HG02852 (cell line): ENCODE results near the gene MLN.
"Not testable (repeated sequence)": the region's sequence is repeated elsewhere in the genome, so short reads cannot be mapped to it uniquely, and the experiment has no call there.

Source experiments
- ATAC-seq: cut with Tn5 transposase; IDR thresholded peaks from one replicate; pipeline ENCODE4 v1.9.1; 2021; ENCODE audit warnings: mild to moderate bottlenecking, moderate library complexity; ENCODE audit not compliant: unreplicated experiment

MLN gene

DNA sequence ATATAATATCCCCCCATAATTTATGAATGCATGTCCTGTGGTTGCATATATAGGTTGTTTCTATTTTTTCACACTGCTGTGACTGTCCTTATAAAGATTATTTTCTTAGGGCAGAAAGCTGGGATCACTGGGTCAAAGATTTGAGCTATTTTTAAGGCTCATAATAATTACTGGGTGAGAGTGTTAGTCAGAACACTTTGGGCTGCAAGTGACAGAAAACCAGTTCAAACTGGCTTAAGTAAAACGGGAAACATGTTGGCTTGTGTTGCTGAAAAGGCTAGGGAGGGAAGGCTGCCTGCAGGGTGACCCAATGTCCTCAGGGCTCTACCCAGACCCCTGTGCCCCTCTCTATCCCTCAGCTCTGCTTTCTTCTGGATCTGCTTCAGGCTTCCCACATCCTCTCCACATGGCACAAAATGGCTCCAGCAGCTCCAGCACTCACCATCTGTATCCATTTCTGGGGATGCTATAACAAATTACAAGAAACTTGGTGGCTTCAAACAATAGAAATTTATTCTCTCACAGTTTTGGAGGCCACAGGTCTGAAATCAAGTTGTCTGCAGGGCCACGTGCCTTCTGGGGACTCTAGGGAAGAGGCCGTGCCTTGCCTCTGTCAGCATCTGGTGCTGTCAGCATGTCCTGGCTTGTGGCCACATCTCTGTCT, 33.1 kb upstream of the MLN start:
- no peak for ATAC-seq

GRCh38 chr6:33834401-33835392, 30.9 kb upstream of the MLN start:
- ATAC-seq, result no peak

DNA sequence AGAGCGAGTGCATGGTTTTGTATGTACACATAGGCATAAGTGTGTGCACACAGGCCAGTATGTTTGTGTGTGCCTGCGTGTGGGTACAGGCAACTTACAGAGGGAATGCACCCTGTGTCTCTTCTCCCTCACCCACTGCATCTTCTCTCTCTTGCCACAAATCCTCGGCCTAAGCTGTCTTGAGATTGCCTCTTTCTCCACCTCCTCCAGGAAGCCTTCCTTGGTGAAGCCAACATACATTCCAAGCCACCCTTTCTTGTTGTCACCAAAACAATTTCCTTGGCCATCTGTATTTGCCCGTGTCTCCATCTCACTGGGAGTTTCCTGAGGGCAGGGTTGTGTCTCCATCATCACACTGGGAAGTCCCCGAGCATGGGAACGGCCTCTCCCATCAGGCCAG, 29.8 kb upstream of the MLN start:
- ATAC-seq, result no peak

DNA sequence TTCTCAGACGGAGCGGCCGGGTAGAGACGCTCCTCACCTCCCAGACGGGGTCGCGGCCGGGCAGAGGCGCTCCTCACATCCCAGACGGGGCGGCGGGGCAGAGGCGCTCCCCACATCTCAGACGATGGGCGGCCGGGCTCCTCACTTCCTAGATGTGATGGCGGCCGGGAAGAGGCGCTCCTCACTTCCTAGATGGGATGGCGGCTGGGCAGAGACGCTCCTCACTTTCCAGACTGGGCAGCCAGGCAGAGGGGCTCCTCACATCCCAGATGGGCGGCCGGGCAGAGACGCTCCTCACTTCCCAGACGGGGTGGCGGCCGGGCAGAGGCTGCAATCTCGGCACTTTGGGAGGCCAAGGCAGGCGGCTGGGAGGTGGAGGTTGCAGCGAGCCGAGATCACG, 29.0 kb upstream of the MLN start:
- not testable (repeated sequence) for ATAC-seq

DNA sequence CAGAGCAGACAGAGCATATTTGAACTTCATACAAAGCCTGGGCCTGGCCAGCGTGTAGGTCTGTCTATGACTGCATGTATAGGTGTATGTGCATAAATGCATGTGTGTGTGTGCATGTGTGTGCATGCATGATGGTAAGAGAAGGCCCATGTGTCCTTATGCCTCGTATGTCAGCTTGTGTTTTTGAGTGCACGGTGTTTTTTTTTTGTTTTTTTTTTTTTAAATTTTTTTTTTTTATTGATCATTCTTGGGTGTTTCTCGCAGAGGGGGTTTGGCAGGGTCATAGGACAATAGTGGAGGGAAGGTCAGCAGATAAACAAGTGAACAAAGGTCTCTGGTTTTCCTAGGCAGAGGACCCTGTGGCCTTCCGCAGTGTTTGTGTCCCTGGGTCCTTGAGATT, 27.9 kb upstream of the MLN start:
- not testable (repeated sequence) for ATAC-seq

DNA sequence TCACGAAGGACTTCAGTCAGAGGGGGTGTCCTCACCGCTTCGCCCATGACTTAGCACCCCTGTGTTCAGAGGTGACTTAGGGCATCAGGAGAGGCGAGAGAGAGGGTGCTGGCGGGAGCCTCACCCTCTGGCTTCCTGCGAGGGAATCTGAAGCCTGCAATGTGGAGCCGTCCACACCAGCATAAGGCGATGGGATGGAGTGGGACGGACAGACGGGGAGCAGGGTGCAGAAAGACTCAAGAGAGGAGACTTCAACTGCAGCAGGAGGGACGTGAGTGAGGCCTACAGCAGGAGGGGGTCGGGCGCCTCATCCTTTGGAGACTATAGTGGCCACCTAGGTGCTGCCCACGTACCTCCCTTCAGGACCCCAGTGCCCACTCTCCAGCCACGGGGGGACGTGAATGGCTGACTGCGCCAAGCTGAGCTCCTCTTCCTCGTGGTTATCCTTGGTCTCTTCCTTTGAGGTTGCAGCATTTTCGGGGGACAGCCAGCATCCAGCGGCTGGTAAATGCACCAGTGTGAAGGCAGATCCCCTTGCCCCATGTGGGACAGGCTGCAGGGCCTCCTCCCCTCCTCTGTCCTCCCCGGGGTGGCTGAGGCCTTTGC, 26.9 kb upstream of the MLN start:
- no peak for ATAC-seq

DNA sequence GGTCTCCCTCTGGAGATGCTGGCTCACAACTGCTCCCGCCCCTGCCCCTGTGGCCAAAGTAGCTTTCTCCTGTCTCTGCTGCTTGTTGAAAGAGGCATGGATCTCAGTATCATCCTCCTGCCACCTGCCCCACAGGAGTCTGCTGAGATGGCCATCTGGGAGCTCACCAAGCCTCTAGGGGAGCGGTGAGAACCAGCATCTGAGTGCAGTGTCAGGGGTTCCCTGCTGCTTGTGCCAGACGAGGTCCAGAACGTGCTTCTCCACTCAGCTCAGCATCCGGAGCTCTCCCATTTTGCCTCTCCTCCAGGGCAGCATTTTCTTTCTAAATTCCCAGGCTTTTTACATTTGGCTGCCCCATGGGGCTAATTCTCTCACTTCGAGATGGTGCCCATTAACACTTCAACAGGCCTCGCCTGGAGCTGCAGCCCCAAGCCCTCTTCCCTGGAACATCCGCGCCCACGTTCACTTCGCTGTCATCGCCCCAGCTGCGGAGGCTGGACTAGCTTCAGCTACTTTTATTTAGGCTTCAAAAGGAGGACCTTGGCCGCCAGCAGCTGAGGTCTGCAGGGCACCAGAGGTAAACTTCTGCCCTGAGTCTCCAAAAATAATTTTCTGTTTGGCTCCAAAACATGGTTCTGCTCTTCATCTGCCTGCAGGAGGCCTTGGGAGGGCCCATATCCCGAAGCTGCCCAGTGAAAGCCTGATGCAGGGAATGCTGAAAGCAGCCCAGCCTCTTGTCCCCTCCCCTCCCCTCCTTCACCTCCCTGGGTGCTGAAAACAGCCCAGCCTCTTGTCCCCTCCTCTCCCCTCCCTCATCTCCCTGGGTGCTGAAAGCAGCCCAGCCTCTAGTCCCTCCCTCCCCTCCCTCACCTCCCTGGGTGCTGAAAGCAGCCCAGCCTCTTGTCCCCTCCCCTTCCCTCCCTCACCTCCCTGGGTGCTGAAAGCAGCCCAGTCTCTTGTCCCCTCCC, 25.2 kb upstream of the MLN start:
- ATAC-seq, result no peak

DNA sequence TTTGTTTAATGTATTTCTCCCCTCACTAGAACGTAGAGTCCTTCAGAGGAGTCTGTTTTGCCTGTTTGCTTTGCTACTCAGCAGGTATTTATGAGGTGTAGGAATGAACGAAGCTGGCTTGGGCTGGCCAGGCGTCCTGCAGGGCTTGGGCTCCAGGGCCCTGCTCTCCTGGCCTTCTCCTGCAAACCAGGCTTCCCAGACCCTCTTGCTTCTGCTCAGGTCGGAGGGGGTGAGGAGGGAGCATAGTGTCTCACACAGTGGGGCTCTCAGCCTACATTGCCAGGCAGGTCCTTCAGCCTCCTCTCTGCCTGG, 24.6 kb upstream of the MLN start:
- no peak for ATAC-seq

GRCh38 chr6:33827546-33828451, 24.0 kb upstream of the MLN start:
- ATAC-seq, result no peak

GRCh38 chr6:33826537-33826936, 22.7 kb upstream of the MLN start:
- no peak for ATAC-seq

GRCh38 chr6:33824461-33825154, 20.8 kb upstream of the MLN start:
- no peak for ATAC-seq

DNA sequence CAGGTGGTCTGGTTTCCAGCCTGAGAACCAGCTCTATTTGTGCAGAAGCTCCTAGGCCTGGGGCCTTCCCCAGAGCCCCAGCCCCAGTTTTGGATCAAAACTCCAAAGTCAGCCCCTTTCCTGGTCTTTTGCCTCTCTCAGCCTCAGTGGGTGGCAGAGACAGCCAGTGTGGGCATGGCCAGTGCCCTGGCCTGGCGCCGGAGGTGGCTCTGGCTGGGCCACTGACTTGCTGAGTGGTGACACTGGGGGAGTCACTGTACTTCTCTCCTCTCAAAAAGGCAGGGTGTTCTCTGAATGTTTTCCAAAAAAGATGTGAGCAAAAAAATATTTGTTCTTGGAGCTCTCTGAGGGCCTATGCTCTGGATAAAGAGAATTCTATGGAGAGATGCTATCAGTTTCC, 20.0 kb upstream of the MLN start:
- ATAC-seq, result no peak

DNA sequence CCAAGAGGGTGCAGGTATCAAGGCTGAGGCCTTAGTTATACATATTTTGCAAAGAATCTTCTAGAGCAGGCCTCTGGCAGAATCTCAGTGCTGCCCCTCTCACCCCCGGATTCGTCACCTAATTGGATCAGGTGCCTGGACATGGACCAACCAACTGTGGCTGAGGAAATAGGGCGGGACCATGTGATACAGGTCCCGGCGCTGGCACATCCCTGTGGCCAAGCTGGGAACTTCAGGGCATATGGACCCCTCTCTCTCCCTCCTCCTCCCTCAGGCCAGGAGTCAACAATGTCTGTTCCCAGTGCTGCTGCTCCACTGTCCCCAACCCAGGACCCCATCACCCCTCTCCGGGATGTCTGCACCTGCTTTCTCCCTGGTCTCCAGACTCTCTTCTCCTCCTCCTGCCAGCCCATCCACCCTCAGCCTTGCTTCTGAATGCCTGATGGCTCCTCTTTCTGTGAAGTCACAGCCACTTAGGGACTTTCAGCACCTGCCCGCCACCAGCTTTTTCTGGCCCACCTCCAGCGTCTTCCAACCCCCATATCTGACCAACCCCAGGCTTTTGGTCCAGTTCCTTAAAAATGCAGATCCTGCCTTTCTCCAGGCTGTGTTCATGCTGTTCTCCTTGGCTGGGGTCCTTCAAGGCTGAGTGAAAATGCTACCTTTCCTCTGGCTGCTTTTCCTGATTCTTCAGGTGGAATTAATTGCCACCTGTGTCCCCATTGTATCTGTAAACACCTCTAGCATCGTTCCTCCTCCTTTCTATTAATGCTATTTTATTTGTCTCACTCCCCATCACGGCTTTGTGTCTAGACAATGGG, 19.0 kb upstream of the MLN start:
- no peak for ATAC-seq

GRCh38 chr6:33820784-33821520, 17.1 kb upstream of the MLN start:
- ATAC-seq, result no peak

DNA sequence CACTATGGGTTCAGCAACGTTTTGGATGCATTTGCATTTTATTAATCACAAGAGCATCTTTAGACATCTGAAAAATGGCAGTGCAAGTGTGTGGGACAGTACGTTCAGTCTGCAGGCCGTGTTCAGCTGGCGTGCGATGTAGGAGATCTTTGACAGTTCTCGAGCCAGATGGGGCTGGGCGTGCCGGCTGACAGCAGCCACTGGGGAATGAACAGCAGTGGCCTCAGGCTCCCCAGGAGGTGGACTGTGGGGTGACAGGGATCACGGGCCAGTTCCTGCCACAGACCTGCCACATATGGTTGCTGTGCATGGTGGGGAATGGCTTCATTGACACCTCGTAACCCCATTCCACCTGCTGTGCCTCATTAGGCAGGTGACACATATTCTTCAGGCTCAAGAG, 16.4 kb upstream of the MLN start:
- ATAC-seq, result no peak

- ATAC-seq, result no peak
Measured at GRCh38 chr6:33819021-33819420, 15.2 kb upstream of the MLN start.

DNA sequence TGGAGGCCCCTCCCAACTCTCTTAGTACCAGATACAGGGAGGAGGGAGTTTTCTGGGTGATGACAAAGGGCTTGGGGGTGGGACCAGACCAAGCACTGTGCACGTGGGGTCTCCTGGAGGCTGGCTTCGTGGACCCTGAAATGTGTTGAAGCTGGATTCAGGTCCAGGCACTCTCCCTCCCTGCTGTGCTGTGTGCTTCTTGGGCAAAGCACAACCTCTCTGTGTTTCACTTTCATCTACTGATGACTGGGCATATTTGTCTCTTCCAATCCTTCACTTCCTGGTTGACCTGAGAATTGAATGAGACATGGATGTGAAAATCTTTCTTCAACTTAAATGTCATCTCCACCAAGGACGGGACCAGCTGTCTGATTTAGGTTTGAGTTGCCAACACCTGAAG, 14.5 kb upstream of the MLN start:
- ATAC-seq, result no peak

DNA sequence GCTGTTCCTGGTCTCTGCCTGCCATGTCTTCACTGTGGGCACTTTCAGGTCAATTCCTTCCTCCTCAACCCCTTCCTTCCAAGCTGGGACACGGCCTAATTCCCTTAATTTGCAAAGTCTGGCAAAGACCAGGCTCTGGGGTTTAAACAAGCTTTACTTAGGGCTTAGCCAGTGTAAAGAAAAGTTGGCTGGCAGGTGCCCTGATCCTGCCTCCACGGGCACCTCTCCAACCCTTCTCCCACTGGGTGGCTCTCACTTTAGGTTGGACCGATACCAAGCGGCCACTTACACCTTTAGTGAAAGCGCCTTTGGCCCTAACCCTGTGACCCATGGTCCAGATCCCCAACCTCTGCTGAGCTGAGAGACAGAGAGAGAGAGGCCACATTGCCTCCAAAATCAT, 13.7 kb upstream of the MLN start:
- no peak for ATAC-seq
